Measurements from ENCODE around the gene CAMKV. TPM values are rescaled to one million over a fixed set of nuclear protein-coding genes. Genes with fewer than 3 reads are reported as not detected.

Gene CAMKV
- total RNA-seq, 2 donors from 2014 or later = 0.75 to 7.1 TPM

- Histone ChIP-seq H3K9ac (ENCODE audit: extremely low read depth, low read length, poor library complexity, severe bottlenecking) (no peak overlapping the region), H3K4me1 (ENCODE audit: control insufficient read depth, insufficient read depth, low read length) (peaks cover 10% of the 10 kb centered on the region), H3K27me3 (ENCODE audit: control insufficient read depth, insufficient read depth, low read length, poor library complexity, severe bottlenecking) (peaks cover 1% of the 10 kb centered on the region), H3K4me3 (ENCODE audit: low read length) (no peak overlapping the region), H3K36me3 (ENCODE audit: control insufficient read depth, insufficient read depth, low read length) (no peaks in the 10 kb centered on the region), H3K9me3 (ENCODE audit: control insufficient read depth, low read length) (no peaks in the 10 kb centered on the region), H3K27ac (ENCODE audit: low read depth, low read length) (no peak overlapping the region)
- H3K4me1 Mint-ChIP-seq = peaks cover 8% of the 10 kb centered on the region
- TF ChIP-seq, protein P1, sequence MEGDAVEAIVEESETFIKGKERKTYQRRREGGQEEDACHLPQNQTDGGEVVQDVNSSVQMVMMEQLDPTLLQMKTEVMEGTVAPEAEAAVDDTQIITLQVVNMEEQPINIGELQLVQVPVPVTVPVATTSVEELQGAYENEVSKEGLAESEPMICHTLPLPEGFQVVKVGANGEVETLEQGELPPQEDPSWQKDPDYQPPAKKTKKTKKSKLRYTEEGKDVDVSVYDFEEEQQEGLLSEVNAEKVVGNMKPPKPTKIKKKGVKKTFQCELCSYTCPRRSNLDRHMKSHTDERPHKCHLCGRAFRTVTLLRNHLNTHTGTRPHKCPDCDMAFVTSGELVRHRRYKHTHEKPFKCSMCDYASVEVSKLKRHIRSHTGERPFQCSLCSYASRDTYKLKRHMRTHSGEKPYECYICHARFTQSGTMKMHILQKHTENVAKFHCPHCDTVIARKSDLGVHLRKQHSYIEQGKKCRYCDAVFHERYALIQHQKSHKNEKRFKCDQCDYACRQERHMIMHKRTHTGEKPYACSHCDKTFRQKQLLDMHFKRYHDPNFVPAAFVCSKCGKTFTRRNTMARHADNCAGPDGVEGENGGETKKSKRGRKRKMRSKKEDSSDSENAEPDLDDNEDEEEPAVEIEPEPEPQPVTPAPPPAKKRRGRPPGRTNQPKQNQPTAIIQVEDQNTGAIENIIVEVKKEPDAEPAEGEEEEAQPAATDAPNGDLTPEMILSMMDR (conservative IDR thresholded peaks at IDR 0.05) = no peak
- H3K27me3 Mint-ChIP-seq (ENCODE audit: insufficient read depth) = peaks cover 13% of the 10 kb centered on the region
- H3K27ac Mint-ChIP-seq = no peak overlapping the region
- 87 to 90% methylated on average over 4 to 5 of the region's 5 CpGs for WGBS, 2 experiments (ENCODE audit: insufficient coverage in 1 of 2, insufficient read length in 1 of 2)
- no peak for DNase-seq
- no peak overlapping the region for H3K4me3 Mint-ChIP-seq
- no peaks in the 10 kb centered on the region for H3K9me3 Mint-ChIP-seq
- H3K36me3 Mint-ChIP-seq (ENCODE audit: low read depth) = no peaks in the 10 kb centered on the region
Observed at GRCh38 chr3:49876567-49876966, 6.9 kb upstream of the CAMKV start.

DNA sequence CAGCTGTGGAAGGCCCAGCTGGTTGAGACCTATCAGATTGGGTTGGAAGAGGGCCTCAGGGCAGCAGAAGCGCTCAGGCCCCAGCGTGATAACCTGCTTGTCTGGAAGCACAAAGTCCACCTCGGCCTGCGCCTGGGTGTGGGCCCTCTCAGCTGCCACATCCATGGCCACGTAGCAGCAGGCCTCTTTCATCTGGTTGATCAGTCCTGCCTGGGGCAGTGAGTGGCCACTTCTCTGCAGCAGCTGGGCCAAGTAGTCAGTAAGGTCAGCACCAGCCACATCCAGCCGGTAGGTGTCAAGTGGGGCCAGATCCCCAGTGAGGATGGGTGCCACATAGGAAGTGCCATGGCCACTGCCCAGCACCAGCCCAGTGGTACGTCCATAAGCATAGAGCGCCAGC, 3.9 kb upstream of the CAMKV start:
- no peaks in the 10 kb centered on the region for H3K36me3 Mint-ChIP-seq (ENCODE audit: low read depth)
- Histone ChIP-seq H3K9me3 (ENCODE audit: control insufficient read depth, low read length) (no peaks in the 10 kb centered on the region), H3K9ac (ENCODE audit: extremely low read depth, low read length, poor library complexity, severe bottlenecking) (no peak overlapping the region), H3K27ac (ENCODE audit: low read depth, low read length) (no peak overlapping the region), H3K4me3 (ENCODE audit: low read length) (no peak overlapping the region), H3K27me3 (ENCODE audit: control insufficient read depth, insufficient read depth, low read length, poor library complexity, severe bottlenecking) (peaks cover 31% of the 10 kb centered on the region), H3K36me3 (ENCODE audit: control insufficient read depth, insufficient read depth, low read length) (no peaks in the 10 kb centered on the region), H3K4me1 (ENCODE audit: control insufficient read depth, insufficient read depth, low read length) (no peaks in the 10 kb centered on the region)
- H3K27me3 Mint-ChIP-seq (ENCODE audit: insufficient read depth) = peaks cover 38% of the 10 kb centered on the region
- WGBS, 2 experiments (ENCODE audit: insufficient coverage in 1 of 2, insufficient read length in 1 of 2) = 89 to 91% methylated on average over 3 to 8 of the region's 8 CpGs
- H3K4me3 Mint-ChIP-seq = no peak overlapping the region
- H3K4me1 Mint-ChIP-seq = no peaks in the 10 kb centered on the region
- no peaks in the 10 kb centered on the region for H3K9me3 Mint-ChIP-seq
- no peak overlapping the region for H3K27ac Mint-ChIP-seq
- no peak for DNase-seq
- TF ChIP-seq, protein P1 (conservative IDR thresholded peaks at IDR 0.05) = no peak

DNA sequence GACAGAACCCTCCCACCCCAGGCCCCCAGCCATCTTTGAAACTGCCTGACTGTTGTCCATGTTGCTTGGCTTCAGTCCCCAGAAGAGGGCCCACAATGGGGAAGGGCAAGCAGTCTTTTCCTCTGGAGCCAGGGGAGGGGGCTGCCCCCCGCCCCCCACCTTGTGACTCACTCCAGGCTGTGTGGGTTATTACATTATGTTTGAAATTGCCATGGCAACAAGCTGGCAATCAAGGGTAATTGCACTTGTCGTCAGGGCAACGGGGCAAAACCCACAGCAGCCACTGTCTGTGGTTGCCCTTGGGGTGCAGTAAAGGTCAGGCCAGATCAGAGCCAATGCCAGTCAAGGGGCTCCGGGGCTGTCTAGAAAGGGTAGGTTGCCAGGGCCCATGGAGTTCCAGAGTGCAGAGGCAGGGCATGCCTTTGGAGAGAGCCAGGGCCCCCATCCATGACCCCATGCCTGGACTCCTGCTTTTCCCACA, 3.1 kb upstream of the CAMKV start:
- H3K27ac Mint-ChIP-seq = no peak overlapping the region
- no peak overlapping the region for H3K27ac ChIP-seq (ENCODE audit: low read depth, low read length)
- 85 to 89% methylated on average over 2 to 4 of the region's 4 CpGs for WGBS, 2 experiments (ENCODE audit: insufficient coverage in 1 of 2, insufficient read length in 1 of 2)

More for the DNA sequence above, 3.1 kb upstream of the CAMKV start:
- H3K27me3 ChIP-seq (ENCODE audit: control insufficient read depth, insufficient read depth, low read length, poor library complexity, severe bottlenecking) = peaks cover 39% of the 10 kb centered on the region
- TF ChIP-seq, protein P1 (conservative IDR thresholded peaks at IDR 0.05) = no peak
- H3K36me3 ChIP-seq (ENCODE audit: control insufficient read depth, insufficient read depth, low read length) = no peaks in the 10 kb centered on the region
- no peak overlapping the region for H3K9ac ChIP-seq (ENCODE audit: extremely low read depth, low read length, poor library complexity, severe bottlenecking)
- no peaks in the 10 kb centered on the region for H3K4me1 ChIP-seq (ENCODE audit: control insufficient read depth, insufficient read depth, low read length)
- H3K4me1 Mint-ChIP-seq = no peaks in the 10 kb centered on the region
- DNase-seq = no peak
- no peaks in the 10 kb centered on the region for H3K9me3 Mint-ChIP-seq
- no peak overlapping the region for H3K4me3 Mint-ChIP-seq
- no peak overlapping the region for H3K4me3 ChIP-seq (ENCODE audit: low read length)
- H3K36me3 Mint-ChIP-seq (ENCODE audit: low read depth) = no peaks in the 10 kb centered on the region
- H3K27me3 Mint-ChIP-seq (ENCODE audit: insufficient read depth) = peaks cover 46% of the 10 kb centered on the region
- H3K9me3 ChIP-seq (ENCODE audit: control insufficient read depth, low read length) = no peaks in the 10 kb centered on the region

Data from endodermal cell (in vitro differentiated cells).